WERI-Rb-1 (cell line): ENCODE measurements around the gene SLC23A2.

ENCODE experiments used
- DNase-seq: peaks from one replicate; pipeline ENCODE4 v3.0.0-alpha.2; 2020
- H3K27ac ChIP-seq: fragments of 250-450 bp; sonication (Bioruptor Pico); 2 replicates; pipeline ENCODE4 v1.5.1; 2020; ENCODE audit warnings: mild to moderate bottlenecking, moderate library complexity
- H3K27me3 ChIP-seq: fragments of 250-450 bp; sonication (Bioruptor Pico); 2 replicates; pipeline ENCODE4 v1.5.1; 2021; ENCODE audit warnings: mild to moderate bottlenecking, low read depth, moderate library complexity; ENCODE audit not compliant: insufficient read depth, severe bottlenecking
- H3K36me3 ChIP-seq: fragments of 250-450 bp; sonication (Bioruptor Pico); 2 replicates; pipeline ENCODE4 v1.5.1; 2020; ENCODE audit warnings: mild to moderate bottlenecking, moderate library complexity
- H3K4me3 ChIP-seq: 2 replicates; pipeline ENCODE4 v1.5.1; 2011; ENCODE audit warnings: low read depth, mild to moderate bottlenecking, control low read depth, low read length
- H3K9me3 ChIP-seq: fragments of 250-450 bp; sonication (Bioruptor Pico); 2 replicates; pipeline ENCODE4 v1.5.1; 2021; ENCODE audit warnings: mild to moderate bottlenecking, moderate library complexity; ENCODE audit not compliant: severe bottlenecking
- CTCF ChIP-seq: IDR thresholded peaks from 2 replicates; pipeline ENCODE4 v1.5.1; 2011; ENCODE audit warnings: low read depth, mild to moderate bottlenecking, control low read depth, inconsistent platforms, low read length

The SLC23A2 gene

GRCh38 chr20:4967752-4968477, 33.4 kb downstream of the SLC23A2 start:
- no peak for TF ChIP-seq CTCF
- no peaks in the 10 kb centered on the region for H3K27me3 ChIP-seq

GRCh38 chr20:4966826-4967751, 34.2 kb downstream of the SLC23A2 start:
- Histone ChIP-seq H3K4me3 (no peak overlapping the region), H3K27ac (no peak overlapping the region), H3K27me3 (no peaks in the 10 kb centered on the region), H3K9me3 (no peaks in the 10 kb centered on the region), H3K36me3 (peaks cover 27% of the 10 kb centered on the region)
- no peak for DNase-seq
- TF ChIP-seq CTCF = no peak

More at GRCh38 chr20:4967752-4968477, 33.4 kb downstream of the SLC23A2 start:
- Histone ChIP-seq H3K9me3 (no peaks in the 10 kb centered on the region), H3K4me3 (no peak overlapping the region), H3K27ac (no peak overlapping the region), H3K36me3 (peaks cover 27% of the 10 kb centered on the region)
- no peak for DNase-seq

GRCh38 chr20:4962241-4962855, 39.0 kb downstream of the SLC23A2 start:
- Histone ChIP-seq H3K4me3 (no peak overlapping the region), H3K27ac (no peak overlapping the region), H3K36me3 (peaks cover under 1% of the 10 kb centered on the region; the same call in 1 of the 2 replicates), H3K27me3 (no peaks in the 10 kb centered on the region), H3K9me3 (no peaks in the 10 kb centered on the region)
- no peak for TF ChIP-seq CTCF
- DNase-seq = no peak

- Histone ChIP-seq H3K9me3 (no peaks in the 10 kb centered on the region), H3K4me3 (no peak overlapping the region), H3K27me3 (no peaks in the 10 kb centered on the region), H3K27ac (no peak overlapping the region), H3K36me3 (no peaks in the 10 kb centered on the region)
- no peak for TF ChIP-seq CTCF
- DNase-seq = no peak
Measured at GRCh38 chr20:4961746-4962145, 39.6 kb downstream of the SLC23A2 start.

- no peaks in the 10 kb centered on the region for H3K9me3 ChIP-seq
- H3K27ac ChIP-seq = no peak overlapping the region
- no peak for DNase-seq
- no peaks in the 10 kb centered on the region for H3K36me3 ChIP-seq
- H3K4me3 ChIP-seq = no peak overlapping the region
- TF ChIP-seq CTCF = no peak
- H3K27me3 ChIP-seq = no peaks in the 10 kb centered on the region
Measured at GRCh38 chr20:4959592-4959991, 41.7 kb downstream of the SLC23A2 start.
